ENCODE results near the gene KLHDC9.

DNA sequence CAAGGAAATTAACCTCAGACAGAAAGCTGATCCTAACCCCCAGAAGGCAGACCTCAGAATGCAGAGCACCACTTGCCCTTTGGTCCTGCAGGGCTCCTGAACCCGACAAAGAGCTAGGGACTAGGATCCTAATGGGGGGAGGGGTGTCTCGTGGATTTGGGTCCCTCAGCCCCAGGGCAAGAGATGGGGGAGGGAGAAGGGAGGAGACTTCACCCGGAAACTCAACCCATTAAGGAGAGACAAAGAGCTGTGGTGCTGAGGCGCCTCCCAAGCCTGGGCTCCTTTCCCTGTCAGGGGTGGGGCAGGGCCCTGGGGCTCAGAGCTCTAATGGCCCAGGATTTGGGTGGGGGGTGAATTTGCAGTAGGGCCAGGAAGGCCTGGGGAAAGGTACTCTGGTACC lies 11.7 kb upstream of the KLHDC9 start:
- TF ChIP-seq CTCF (IDR thresholded peaks at IDR 0.05) (no peak), POLR2A (IDR thresholded peaks at IDR 0.05) (no peak), EP300 (IDR thresholded peaks at IDR 0.05) (no peak), POLR2AphosphoS5 (IDR thresholded peaks at IDR 0.05) (no peak)
